H1 (cell line): ENCODE data around the gene ENPP6. TPM values are rescaled to one million over a fixed set of nuclear protein-coding genes. Genes with fewer than 3 reads are reported as not detected.

Experiments
- CTCF ChIA-PET: fragments of 300-600 bp; sonication (Branson Sonifier 250); formaldehyde crosslinking; loops from one replicate; lab custom pipeline; 2021; ENCODE audit not compliant: partially characterized antibody; lab: Charles Lee
- POLR2A ChIA-PET: fragments of 300-600 bp; sonication (Branson Sonifier 250); formaldehyde crosslinking; loops from one replicate; lab custom pipeline; 2021; ENCODE audit warnings: inconsistent platforms; ENCODE audit not compliant: partially characterized antibody; lab: Charles Lee
- DNase-seq, 2 experiments: peaks; one replicate each; pipeline versions ENCODE4 v3.0.0 to v3.0.0-alpha.2; 2010 to 2022; ENCODE audit warnings: low spot score in 2 of 2, low read depth in 1 of 2, mixed read lengths in 1 of 2
- FAIRE-seq: peaks from 2 replicates; lab custom pipeline; 2011; peaks lifted over from hg19 to GRCh38; lab: Jason Lieb, UNC
- H2AFZ ChIP-seq: 2 replicates; pipeline ENCODE4 v1.8.1; 2012; ENCODE audit warnings: low read length, inconsistent platforms
- H2AK5ac ChIP-seq: 2 replicates; pipeline ENCODE4 v1.6.1; 2013; ENCODE audit warnings: low read depth, low read length
- H2BK120ac ChIP-seq: replicated peaks from 2 replicates; pipeline ENCODE3; 2013; ENCODE audit warnings: low read depth, low read length, inconsistent platforms
- H2BK12ac ChIP-seq: 2 replicates; pipeline ENCODE4 v1.6.1; 2013; ENCODE audit warnings: low read depth, low read length
- H2BK15ac ChIP-seq: 2 replicates; pipeline ENCODE4 v1.6.1; 2013; ENCODE audit warnings: low read length
- H2BK20ac ChIP-seq: 2 replicates; pipeline ENCODE4 v1.6.1; 2013; ENCODE audit warnings: low read length
- H2BK5ac ChIP-seq: 2 replicates; pipeline ENCODE4 v1.6.1; 2013; ENCODE audit warnings: low read depth, low read length
- H3K14ac ChIP-seq: 2 replicates; pipeline ENCODE4 v1.6.1; 2013; ENCODE audit warnings: inconsistent platforms; ENCODE audit not compliant: insufficient read length
- H3K18ac ChIP-seq: 2 replicates; pipeline ENCODE4 v1.6.1; 2013; ENCODE audit warnings: low read length; ENCODE audit errors: extremely low read depth
- H3K23ac ChIP-seq: 2 replicates; pipeline ENCODE4 v1.6.1; 2013; ENCODE audit warnings: inconsistent platforms; ENCODE audit not compliant: insufficient read length
- H3K23me2 ChIP-seq: 2 replicates; pipeline ENCODE4 v1.6.1; 2013; ENCODE audit warnings: low read depth, low read length
- H3K27ac ChIP-seq: 2 replicates; pipeline ENCODE4 v1.6.1; 2011; ENCODE audit warnings: low read depth, low read length, inconsistent platforms
- H3K27me3 ChIP-seq, 4 experiments: replicated peaks in 1 of 4; 1 replicate in 1 of 4; 2 replicates in 3 of 4; pipeline versions ENCODE4 v1.6.1 to v1.8.1; 2011 to 2013; ENCODE audit warnings: low read length in 3 of 4, mild to moderate bottlenecking in 3 of 4, inconsistent platforms in 2 of 4, mixed read lengths in 2 of 4, moderate library complexity in 1 of 4; ENCODE audit not compliant: control insufficient read depth in 3 of 4, insufficient read depth in 3 of 4; ENCODE audit errors: extremely low read depth in 1 of 4
- H3K36me3 ChIP-seq, 4 experiments: 2 replicates each; pipeline versions ENCODE4 v1.6.1 to v1.8.1; 2011 to 2013; ENCODE audit warnings: mild to moderate bottlenecking in 4 of 4, low read length in 3 of 4, moderate library complexity in 2 of 4, control low read depth in 1 of 4, inconsistent platforms in 1 of 4; ENCODE audit not compliant: insufficient read depth in 4 of 4, control insufficient read depth in 2 of 4
- H3K4ac ChIP-seq: replicated peaks from 2 replicates; pipeline ENCODE3; 2013; ENCODE audit warnings: low read length, low read depth, mixed read lengths, inconsistent platforms; ENCODE audit not compliant: insufficient read length
- H3K4me1 ChIP-seq, 4 experiments: replicated peaks in 1 of 4; 1 replicate in 1 of 4; 2 replicates in 3 of 4; pipeline versions ENCODE4 v1.6.1 to v1.8.1; 2011 to 2013; ENCODE audit warnings: low read length in 3 of 4, inconsistent platforms in 2 of 4, mixed read lengths in 1 of 4; ENCODE audit not compliant: insufficient read depth in 4 of 4, control insufficient read depth in 3 of 4
- H3K4me2 ChIP-seq, 2 experiments: 2 replicates each; pipeline versions ENCODE4 v1.6.1 to v1.8.1; 2011 to 2013; ENCODE audit warnings: low read depth in 2 of 2, low read length in 2 of 2, control low read depth in 1 of 2, inconsistent platforms in 1 of 2, mild to moderate bottlenecking in 1 of 2; ENCODE audit not compliant: insufficient read depth in 1 of 2
- H3K4me3 ChIP-seq, 4 experiments: fragments of 200-600, 300-600 bp in 1 of 4; sonication (generic), shearing (Covaris generic), sonication (Bioruptor Twin) in 1 of 4; 2 replicates each; pipeline versions ENCODE4 v1.5.1 to v1.8.1; 2011 to 2016; ENCODE audit warnings: low read length in 4 of 4, low read depth in 3 of 4, control low read depth in 2 of 4, inconsistent platforms in 2 of 4, mild to moderate bottlenecking in 2 of 4, mixed read lengths in 1 of 4, moderate library complexity in 1 of 4; ENCODE audit not compliant: insufficient read depth in 2 of 4; ENCODE audit errors: extremely low read depth in 1 of 4
- H3K56ac ChIP-seq: replicated peaks from 2 replicates; pipeline ENCODE3; 2013; ENCODE audit warnings: low read depth, mild to moderate bottlenecking, mixed read lengths, low read length, inconsistent platforms; ENCODE audit not compliant: insufficient read length
- H3K79me1 ChIP-seq: 2 replicates; pipeline ENCODE4 v1.6.1; 2013; ENCODE audit warnings: low read depth, low read length, control low read depth
- H3K79me2 ChIP-seq, 2 experiments: 2 replicates each; pipeline versions ENCODE4 v1.6.1 to v1.8.1; 2012 to 2013; ENCODE audit warnings: low read length in 2 of 2, mild to moderate bottlenecking in 2 of 2, inconsistent platforms in 1 of 2; ENCODE audit not compliant: insufficient read depth in 2 of 2, control insufficient read depth in 1 of 2
- H3K9ac ChIP-seq, 4 experiments: replicated peaks in 1 of 4; 1 replicate in 1 of 4; 2 replicates in 3 of 4; pipeline versions ENCODE4 v1.6.1 to v1.8.1; 2011 to 2013; ENCODE audit warnings: low read depth in 3 of 4, low read length in 3 of 4, control low read depth in 2 of 4, mild to moderate bottlenecking in 2 of 4, moderate library complexity in 2 of 4, inconsistent platforms in 1 of 4; ENCODE audit errors: extremely low read depth in 1 of 4
- H3K9me3 ChIP-seq, 2 experiments: 2 replicates each; pipeline versions ENCODE4 v1.6.1 to v1.8.1; 2012 to 2013; ENCODE audit warnings: mild to moderate bottlenecking in 2 of 2, moderate library complexity in 2 of 2, control low read depth in 1 of 2, inconsistent platforms in 1 of 2, low read depth in 1 of 2, low read length in 1 of 2, mixed read lengths in 1 of 2; ENCODE audit not compliant: insufficient read depth in 2 of 2
- H4K20me1 ChIP-seq, 2 experiments: replicated peaks in 1 of 2; 2 replicates each; pipeline versions ENCODE3 to v1.8.1; 2011 to 2013; ENCODE audit warnings: inconsistent platforms in 2 of 2, low read length in 2 of 2, mild to moderate bottlenecking in 1 of 2; ENCODE audit not compliant: insufficient read depth in 2 of 2, control insufficient read depth in 1 of 2
- H4K5ac ChIP-seq: 2 replicates; pipeline ENCODE4 v1.6.1; 2013; ENCODE audit warnings: low read length, low read depth, mixed read lengths, inconsistent platforms; ENCODE audit not compliant: insufficient read length
- H4K8ac ChIP-seq: 2 replicates; pipeline ENCODE4 v1.8.0; 2013; ENCODE audit warnings: mild to moderate bottlenecking, moderate library complexity, low read length, inconsistent platforms; ENCODE audit not compliant: insufficient read depth; ENCODE audit errors: extremely low read depth
- H4K91ac ChIP-seq: replicated peaks from 2 replicates; pipeline ENCODE3; 2013; ENCODE audit warnings: low read length, mixed read lengths, inconsistent platforms; ENCODE audit not compliant: insufficient read length
- EP300 ChIP-seq, 2 experiments: IDR thresholded peaks; 1 replicate in 1 of 2; 2 replicates in 1 of 2; pipeline ENCODE4 v1.6.1; 2011 to 2012; ENCODE audit warnings: low read depth in 2 of 2, low read length in 2 of 2, mild to moderate bottlenecking in 2 of 2, borderline replicate concordance in 1 of 2, inconsistent platforms in 1 of 2, moderate library complexity in 1 of 2
- EZH2 ChIP-seq: fragments of 200-600 bp; sonication (generic); IDR thresholded peaks from 2 replicates; pipeline ENCODE4 v1.7.1; 2012; ENCODE audit warnings: low read depth, mild to moderate bottlenecking, moderate library complexity, low read length, inconsistent platforms; ENCODE audit not compliant: severe bottlenecking
- YY1 ChIP-seq: IDR thresholded peaks from 2 replicates; pipeline ENCODE4 v1.6.1; 2011; ENCODE audit warnings: low read depth, mild to moderate bottlenecking, low read length
- ZNF274 ChIP-seq: IDR thresholded peaks from 2 replicates; pipeline ENCODE4 v1.7.0; 2012; ENCODE audit warnings: low read length, borderline replicate concordance; ENCODE audit errors: extremely low read depth
- WGBS, 2 experiments: shearing (Covaris generic) in 1 of 2; methylation state at CpG; one replicate each; pipeline versions ENCODE4 v1.1.6 to v1.1.7; 2013 to 2015; ENCODE audit warnings: low lambda C conversion rate in 2 of 2, mixed read lengths in 2 of 2, inconsistent platforms in 1 of 2, low coverage in 1 of 2, missing lambda C conversion rate in 1 of 2; ENCODE audit not compliant: insufficient replicate concordance in 2 of 2, insufficient coverage in 1 of 2, insufficient read length in 1 of 2; ENCODE audit errors: extremely low coverage in 1 of 2, missing lambda C conversion rate in 1 of 2; 5-methylcytosine and 5-hydroxymethylcytosine counted together
- polyA plus RNA-seq, 7 experiments: library from polyadenylated mRNA; depleted of rRNA in 3 of 7; stranded (reverse) in 5 of 7; unstranded in 2 of 7; fragments of >200 nt in 5 of 7; fragments of 200-250 nt in 2 of 7; gene quantifications; 1 replicate in 5 of 7; 2 replicates in 1 of 7; 4 replicates in 1 of 7; pipeline versions ENCODE4 v1.2.1 to v1.2.3, GENCODE V29; 2011 to 2013; ENCODE audit warnings: missing spikeins in 2 of 7, mixed read lengths in 2 of 7
- total RNA-seq: library from RNA; stranded (reverse); fragmentation: NEBNext Ultra II Directional; extraction: Animal tissue kit (Norgen Biotek cat#: 25700); gene quantifications from 2 replicates; pipeline ENCODE4 v1.2.1, GENCODE V29; 2021

The ENPP6 gene
- total and polyA plus RNA-seq, 2 of the 8 experiments (the other 6 are each of a cell fraction or from before 2014, with no cell fraction given) = 0.11 to 0.20 TPM

DNA sequence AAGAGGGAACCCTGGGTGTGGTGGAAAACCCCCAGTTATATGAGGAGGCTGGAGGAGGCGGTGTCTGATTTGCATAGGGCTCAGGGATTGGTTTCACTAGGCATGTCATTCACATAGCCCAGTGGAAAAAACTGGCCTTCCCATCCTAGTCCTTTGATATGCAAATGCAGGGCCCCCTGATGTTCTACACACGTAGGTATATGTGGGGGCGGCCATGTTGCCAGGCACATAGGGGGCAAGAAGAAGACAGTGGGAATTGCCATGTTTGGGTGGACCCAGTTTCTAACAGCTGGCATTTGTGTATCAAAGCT, 34.0 kb upstream of the ENPP6 start:
- POLR2A ChIA-PET = no interaction called here
- H2AFZ ChIP-seq = no peak overlapping the region
- H4K20me1 ChIP-seq = no peaks in the 10 kb centered on the region
- no peak overlapping the region for H3K4ac ChIP-seq
- no peak overlapping the region for H3K4me2 ChIP-seq
- H3K23me2 ChIP-seq = no peaks in the 10 kb centered on the region; the same call in 1 of the 2 replicates
- H3K36me3 ChIP-seq = peaks cover 0 to 5% (median 0%) of the 10 kb centered on the region in 4 experiments; a peak in 1 of 8 replicates
- CTCF ChIA-PET = interaction anchor here (0.7 to 5.1 kb wide), 18 partner anchors 9 to 252 kb away, joined by 3 to 37 read pairs (median 4); partner anchors contain the start of gene ENPP6
- H2BK20ac ChIP-seq = no peak overlapping the region
- H3K79me1 ChIP-seq = no peaks in the 10 kb centered on the region
- H3K9ac ChIP-seq = no peak overlapping the region
- no peak overlapping the region for H2BK15ac ChIP-seq
- DNase-seq = no peak
- no peak overlapping the region for H3K4me3 ChIP-seq
- H2AK5ac ChIP-seq = no peak overlapping the region
- no peak overlapping the region for H3K14ac ChIP-seq
- no peak overlapping the region for H2BK12ac ChIP-seq
- H3K79me2 ChIP-seq = no peaks in the 10 kb centered on the region
- H3K18ac ChIP-seq = no peak overlapping the region
- FAIRE-seq = no peak
- H3K56ac ChIP-seq = no peak overlapping the region
- H4K91ac ChIP-seq = no peak overlapping the region
- no peaks in the 10 kb centered on the region for H3K4me1 ChIP-seq
- peaks cover 16% of the 10 kb centered on the region in 2 experiments for H3K9me3 ChIP-seq
- no peak overlapping the region for H3K23ac ChIP-seq
- H2BK5ac ChIP-seq = no peak overlapping the region
- no peak overlapping the region for H4K8ac ChIP-seq
- no peak overlapping the region for H4K5ac ChIP-seq
- no peak overlapping the region for H2BK120ac ChIP-seq
- WGBS, 2 experiments = 78% methylated on average over 3 of the region's 3 CpGs; no CpG with 5 or more reads in 1 of the 2 experiments
- TF ChIP-seq EZH2 (no peak), ZNF274 (no peak), YY1 (peak; percentile 42; the same call in 1 of the 2 replicates), EP300 (IDR thresholded peaks at IDR 0.05; ENCODE audit: borderline replicate concordance in 1 of 2, low read depth in 2 of 2, low read length in 2 of 2) (no peak)
- TF ChIP-seq, all 59 proteins: peak for 1
- Histone ChIP-seq H3K27ac (no peak overlapping the region), H3K27me3 (no peaks in the 10 kb centered on the region)
